GM23338 (cell line): ENCODE data around the gene PTPRR. TPM values are rescaled to one million over a fixed set of nuclear protein-coding genes. Genes with fewer than 3 reads are reported as not detected.

Experiments used
- ATAC-seq: fragments of 200-7000 bp; cut with Tn5 transposase; 3 replicates; pipeline ENCODE4 v1.9.1; 2020
- DNase-seq: peaks from one replicate; pipeline ENCODE4 v3.0.0-alpha.2; 2015; ENCODE audit warnings: low spot score
- H2AFZ ChIP-seq: fragments of 200-600 bp; sonication (generic); 2 replicates; pipeline ENCODE4 v1.8.0; 2016; ENCODE audit warnings: antibody characterized with exemption, mild to moderate bottlenecking, moderate library complexity
- H3F3A ChIP-seq: fragments of 200-600 bp; sonication (generic); replicated peaks from 2 replicates; pipeline ENCODE4 v1.8.0; 2017; ENCODE audit warnings: antibody characterized with exemption, mixed run types, low read depth
- H3K27ac ChIP-seq: fragments of 200-600 bp; sonication (generic); 2 replicates; pipeline ENCODE4 v1.6.1; 2016; ENCODE audit warnings: low read depth
- H3K27me3 ChIP-seq: fragments of 200-600 bp; sonication (generic); 2 replicates; pipeline ENCODE4 v1.8.0; 2016; ENCODE audit warnings: mild to moderate bottlenecking, mixed run types, moderate library complexity; ENCODE audit not compliant: insufficient read depth
- H3K36me3 ChIP-seq: fragments of 200-600 bp; sonication (generic); 2 replicates; pipeline ENCODE4 v1.8.0; 2016; ENCODE audit warnings: mild to moderate bottlenecking; ENCODE audit not compliant: insufficient read depth
- H3K4me1 ChIP-seq: fragments of 200-600 bp; sonication (generic); 2 replicates; pipeline ENCODE4 v1.8.0; 2016; ENCODE audit warnings: mild to moderate bottlenecking, moderate library complexity; ENCODE audit not compliant: insufficient read depth
- H3K4me2 ChIP-seq: fragments of 200-600 bp; sonication (generic); 2 replicates; pipeline ENCODE4 v1.7.1; 2017; ENCODE audit warnings: mixed run types
- H3K4me3 ChIP-seq: fragments of 200-600 bp; sonication (generic); 2 replicates; pipeline ENCODE4 v1.6.1; 2016; ENCODE audit warnings: mixed run types
- H3K79me2 ChIP-seq: fragments of 200-600 bp; sonication (generic); replicated peaks from 2 replicates; pipeline ENCODE4 v1.8.0; 2017; ENCODE audit warnings: mild to moderate bottlenecking; ENCODE audit not compliant: insufficient read depth
- H3K9me2 ChIP-seq: fragments of 200-600 bp; sonication (generic); 2 replicates; pipeline ENCODE4 v1.8.0; 2017; ENCODE audit not compliant: insufficient read depth
- H4K20me1 ChIP-seq: fragments of 200-600 bp; sonication (generic); replicated peaks from 2 replicates; pipeline ENCODE4 v1.8.0; 2017; ENCODE audit warnings: mild to moderate bottlenecking; ENCODE audit not compliant: insufficient read depth
- H3K27ac Mint-ChIP-seq: 2 replicates; pipeline ENCODE4 v1.8.0; 2020; ENCODE audit warnings: inconsistent platforms, mild to moderate bottlenecking, moderate library complexity, mixed read lengths
- H3K27me3 Mint-ChIP-seq: 3 replicates; pipeline ENCODE4 v1.8.0; 2022; ENCODE audit warnings: low read depth, mild to moderate bottlenecking, moderate library complexity, mixed read lengths, inconsistent platforms; ENCODE audit not compliant: insufficient read depth, poor library complexity
- H3K36me3 Mint-ChIP-seq: 3 replicates; pipeline ENCODE4 v1.8.0; 2021; ENCODE audit warnings: low read depth, mild to moderate bottlenecking, inconsistent platforms, moderate library complexity, mixed read lengths
- H3K4me1 Mint-ChIP-seq: 3 replicates; pipeline ENCODE4 v1.8.0; 2020; ENCODE audit warnings: mild to moderate bottlenecking, inconsistent platforms, mixed read lengths
- H3K4me3 Mint-ChIP-seq: 3 replicates; pipeline ENCODE4 v1.8.0; 2021; ENCODE audit warnings: moderate library complexity, mild to moderate bottlenecking, inconsistent platforms, mixed read lengths
- H3K9me3 Mint-ChIP-seq: 3 replicates; pipeline ENCODE4 v1.8.0; 2020; ENCODE audit warnings: moderate library complexity, mild to moderate bottlenecking, inconsistent platforms, mixed read lengths
- CREB1 ChIP-seq: fragments of 250-450 bp; sonication (Bioruptor Pico); IDR thresholded peaks from 2 replicates; pipeline ENCODE4 v1.5.0; 2020; ENCODE audit warnings: low read depth, mild to moderate bottlenecking, moderate library complexity
- CTCF ChIP-seq, 2 experiments: fragments of 200-600 bp in 1 of 2; sonication (generic) in 1 of 2; conservative IDR thresholded peaks; 2 replicates each; pipeline versions ENCODE4 v1.5.1 to v1.6.1; 2016 to 2017; ENCODE audit warnings: antibody characterized with exemption in 2 of 2, low read depth in 2 of 2, mild to moderate bottlenecking in 2 of 2, moderate library complexity in 1 of 2
- ETS1 ChIP-seq: IDR thresholded peaks from 2 replicates; pipeline ENCODE4 v1.6.1; 2016; ENCODE audit warnings: antibody characterized with exemption
- EZH2 ChIP-seq: fragments of 200-600 bp; sonication (generic); IDR thresholded peaks from one replicate; pipeline ENCODE4 v1.8.0; 2017; ENCODE audit warnings: antibody characterized with exemption, mild to moderate bottlenecking, low read depth; ENCODE audit not compliant: unreplicated experiment
- EZH2phosphoT487 ChIP-seq: fragments of 200-600 bp; sonication (generic); IDR thresholded peaks from one replicate; pipeline ENCODE4 v1.8.1; 2018; ENCODE audit warnings: antibody characterized with exemption; ENCODE audit not compliant: unreplicated experiment
- JUNB ChIP-seq: IDR thresholded peaks from one replicate; pipeline ENCODE4 v1.6.1; 2016; ENCODE audit warnings: antibody characterized with exemption; ENCODE audit not compliant: unreplicated experiment
- NANOG ChIP-seq: IDR thresholded peaks from 2 replicates; pipeline ENCODE4 v1.6.1; 2016; ENCODE audit warnings: antibody characterized with exemption, borderline replicate concordance
- POLR2AphosphoS5 ChIP-seq: IDR thresholded peaks from 2 replicates; pipeline ENCODE4 v1.6.1; 2016; ENCODE audit warnings: antibody characterized with exemption, low read depth
- REST ChIP-seq: IDR thresholded peaks from one replicate; pipeline ENCODE4 v1.6.1; 2018; ENCODE audit warnings: antibody characterized with exemption; ENCODE audit not compliant: unreplicated experiment
- STAT1 ChIP-seq: IDR thresholded peaks from one replicate; pipeline ENCODE4 v1.6.1; 2016; ENCODE audit warnings: antibody characterized with exemption; ENCODE audit not compliant: unreplicated experiment
- ZNF114 ChIP-seq: fragments of 250-450 bp; sonication (Bioruptor Pico); IDR thresholded peaks from 2 replicates; pipeline ENCODE4 v1.5.0; 2020; ENCODE audit warnings: mild to moderate bottlenecking, moderate library complexity
- ZNF331 ChIP-seq: fragments of 250-450 bp; sonication (Bioruptor Pico); IDR thresholded peaks from 2 replicates; pipeline ENCODE4 v1.5.0; 2020; ENCODE audit warnings: low read depth, mild to moderate bottlenecking, moderate library complexity
- ZNF462 ChIP-seq: fragments of 250-450 bp; sonication (Bioruptor Pico); IDR thresholded peaks from 2 replicates; pipeline ENCODE4 v1.5.0; 2020; ENCODE audit warnings: mild to moderate bottlenecking, moderate library complexity
- polyA plus RNA-seq: library from polyadenylated mRNA; unstranded; fragments of >200 nt; fragmentation: Nextera tagmentation; extraction: Ambion mirVana; gene quantifications from 2 replicates; pipeline ENCODE4 v1.2.1, GENCODE V29; 2016
- total RNA-seq: library from RNA; depleted of rRNA; stranded (reverse); fragments of >200 nt; shearing (Covaris generic); gene quantifications from 2 replicates; pipeline ENCODE4 v1.2.3, GENCODE V29; 2014

The PTPRR gene
- total and polyA plus RNA-seq, 2 experiments from 2014 or later, result 0.26 to 0.76 TPM

- no peak for ATAC-seq
These were observed 68.0 kb downstream of the PTPRR start for GRCh38 chr12:70852416-70853150.

More at GRCh38 chr12:70852416-70853150, 68.0 kb downstream of the PTPRR start:
- no peak for TF ChIP-seq ZNF114 (CRISPR knock-in tag)
- TF ChIP-seq POLR2AphosphoS5, result no peak
- no peak for TF ChIP-seq ZNF331 (CRISPR knock-in tag)
- TF ChIP-seq CREB1 (CRISPR knock-in tag), result no peak
- TF ChIP-seq JUNB, result no peak
- TF ChIP-seq CTCF (conservative IDR thresholded peaks at IDR 0.05; ENCODE audit: low read depth in 2 of 2), result no peak
- no peak for TF ChIP-seq EZH2phosphoT487
- no peak for TF ChIP-seq REST
- no peak for TF ChIP-seq STAT1
- TF ChIP-seq ETS1, result no peak
- no peak for TF ChIP-seq ZNF462 (CRISPR knock-in tag)
- no peak for TF ChIP-seq NANOG
- TF ChIP-seq EZH2, result no peak
- H3K36me3 ChIP-seq, result no peaks in the 10 kb centered on the region; the same call in 1 of the 2 replicates
- Mint-ChIP-seq H3K27ac (no peak overlapping the region), H3K4me1 (peaks cover 9% of the 10 kb centered on the region), H3K27me3 (peaks cover 5% of the 10 kb centered on the region), H3K9me3 (no peaks in the 10 kb centered on the region), H3K4me3 (no peak overlapping the region), H3K36me3 (no peaks in the 10 kb centered on the region)
- H4K20me1 ChIP-seq, result no peaks in the 10 kb centered on the region
- H3K4me3 ChIP-seq, result no peak overlapping the region
- H3F3A ChIP-seq, result no peaks in the 10 kb centered on the region
- H3K9me2 ChIP-seq, result peaks cover 5% of the 10 kb centered on the region; the same call in 1 of the 2 replicates
- no peaks in the 10 kb centered on the region for H3K79me2 ChIP-seq
- H3K27ac ChIP-seq, result no peak overlapping the region
- H3K4me1 ChIP-seq, result peaks cover 28% of the 10 kb centered on the region
- H2AFZ ChIP-seq, result no peak overlapping the region
- no peak for DNase-seq
- H3K27me3 ChIP-seq, result peaks cover 16% of the 10 kb centered on the region
- no peak overlapping the region for H3K4me2 ChIP-seq
